Mesothelial cell of epicardium (in vitro differentiated cells): ENCODE measurements around the gene EPN1. TPM values are rescaled to one million over a fixed set of nuclear protein-coding genes. Genes with fewer than 3 reads are reported as not detected.
A peak's percentile ranks its signal among the peaks of the same experiment; 100 is the strongest.

ENCODE experiments used
- DNase-seq, 2 experiments: peaks; one replicate each; pipeline ENCODE4 v3.0.0; 2021; ENCODE audit warnings: low spot score in 2 of 2; ENCODE audit not compliant: unreplicated experiment in 2 of 2
- H3K27ac Mint-ChIP-seq: 2 replicates; pipeline ENCODE4 v1.8.0; 2021; ENCODE audit warnings: mixed read lengths
- H3K27me3 Mint-ChIP-seq: 2 replicates; pipeline ENCODE4 v1.8.0; 2021; ENCODE audit warnings: low read depth, mixed read lengths
- H3K36me3 Mint-ChIP-seq: 2 replicates; pipeline ENCODE4 v1.8.0; 2021; ENCODE audit warnings: mixed read lengths
- H3K4me1 Mint-ChIP-seq: 2 replicates; pipeline ENCODE4 v1.8.0; 2021; ENCODE audit warnings: mixed read lengths
- H3K4me3 Mint-ChIP-seq: 2 replicates; pipeline ENCODE4 v1.8.0; 2021; ENCODE audit warnings: mild to moderate bottlenecking, moderate library complexity, mixed read lengths
- H3K9me3 Mint-ChIP-seq: 2 replicates; pipeline ENCODE4 v1.8.0; 2021; ENCODE audit warnings: mixed read lengths
- CTCF ChIP-seq: fragments of 200-600 bp; sonication (generic); IDR thresholded peaks from one replicate; pipeline ENCODE4 v1.5.0; 2021; ENCODE audit warnings: antibody characterized with exemption; ENCODE audit not compliant: unreplicated experiment
- total RNA-seq: library from RNA; stranded (reverse); gene quantifications from 3 replicates; pipeline ENCODE4 v1.2.1, GENCODE V29; 2021

Gene EPN1
- total RNA-seq, 1 donor from 2014 or later, result 99.6 TPM

GRCh38 chr19:55635856-55636440 lies 39.1 kb upstream of the EPN1 start:
- no peak for DNase-seq
- Mint-ChIP-seq H3K27me3 (no peaks in the 10 kb centered on the region), H3K9me3 (no peaks in the 10 kb centered on the region), H3K27ac (peak overlapping the region; percentile 100), H3K4me1 (peaks cover 38% of the 10 kb centered on the region), H3K4me3 (peak overlapping the region; percentile 99), H3K36me3 (peaks cover 7% of the 10 kb centered on the region)
- no peak for TF ChIP-seq CTCF

- peak overlapping the region; percentile 100 for H3K27ac Mint-ChIP-seq
- H3K4me1 Mint-ChIP-seq, result peaks cover 40% of the 10 kb centered on the region
- H3K36me3 Mint-ChIP-seq, result peaks cover 7% of the 10 kb centered on the region
- H3K4me3 Mint-ChIP-seq, result peak overlapping the region; percentile 99
- no peaks in the 10 kb centered on the region for H3K27me3 Mint-ChIP-seq
- H3K9me3 Mint-ChIP-seq, result no peaks in the 10 kb centered on the region
- no peak for TF ChIP-seq CTCF
- no peak for DNase-seq
Measured at GRCh38 chr19:55636723-55637122, 38.3 kb upstream of the EPN1 start.

- no peak for TF ChIP-seq CTCF
- Mint-ChIP-seq H3K36me3 (peaks cover 7% of the 10 kb centered on the region), H3K27ac (no peak overlapping the region), H3K4me1 (peaks cover 41% of the 10 kb centered on the region), H3K27me3 (no peaks in the 10 kb centered on the region), H3K4me3 (peak overlapping the region; percentile 28), H3K9me3 (no peaks in the 10 kb centered on the region)
- DNase-seq, result no peak
Measured at GRCh38 chr19:55637534-55637933, 37.5 kb upstream of the EPN1 start.

GRCh38 chr19:55638864-55639359 lies 36.1 kb upstream of the EPN1 start:
- DNase-seq, result no peak
- H3K4me3 Mint-ChIP-seq, result no peak overlapping the region
- TF ChIP-seq CTCF, result no peak
- no peaks in the 10 kb centered on the region for H3K9me3 Mint-ChIP-seq
- H3K27ac Mint-ChIP-seq, result no peak overlapping the region
- peaks cover 7% of the 10 kb centered on the region for H3K36me3 Mint-ChIP-seq
- H3K4me1 Mint-ChIP-seq, result peaks cover 49% of the 10 kb centered on the region
- H3K27me3 Mint-ChIP-seq, result no peaks in the 10 kb centered on the region

GRCh38 chr19:55640043-55640576 lies 34.9 kb upstream of the EPN1 start:
- Mint-ChIP-seq H3K27ac (peak overlapping the region; percentile 96), H3K27me3 (no peaks in the 10 kb centered on the region), H3K36me3 (peaks cover 7% of the 10 kb centered on the region), H3K9me3 (no peaks in the 10 kb centered on the region), H3K4me3 (peak overlapping the region; percentile 80), H3K4me1 (peaks cover 50% of the 10 kb centered on the region)
- DNase-seq, result no peak
- TF ChIP-seq CTCF, result no peak
